H9 (cell line): ENCODE results near the gene CCNY. TPM values are rescaled to one million over a fixed set of nuclear protein-coding genes. Genes with fewer than 3 reads are reported as not detected.

Experiments
- DNase-seq: peaks from one replicate; pipeline ENCODE4 v3.0.0-alpha.2; 2017
- H2AFZ ChIP-seq: one replicate; pipeline ENCODE4 v1.6.1; 2013; ENCODE audit warnings: mild to moderate bottlenecking, low read length, control low read depth, moderate library complexity
- H2AK5ac ChIP-seq: 2 replicates; pipeline ENCODE4 v1.6.1; 2013; ENCODE audit warnings: low read length, control low read depth, mixed read lengths; ENCODE audit not compliant: insufficient read length
- H2BK120ac ChIP-seq: one replicate; pipeline ENCODE4 v1.6.1; 2013; ENCODE audit warnings: low read depth, mild to moderate bottlenecking, low read length, control low read depth, inconsistent platforms; ENCODE audit not compliant: poor library complexity, severe bottlenecking
- H2BK12ac ChIP-seq: 2 replicates; pipeline ENCODE4 v1.6.1; 2013; ENCODE audit warnings: low read length, control low read depth, mixed read lengths, low read depth; ENCODE audit not compliant: insufficient read length
- H2BK15ac ChIP-seq: 2 replicates; pipeline ENCODE4 v1.6.1; 2013; ENCODE audit warnings: low read depth, low read length, control low read depth
- H2BK20ac ChIP-seq: one replicate; pipeline ENCODE4 v1.6.1; 2013; ENCODE audit warnings: low read depth, mild to moderate bottlenecking, low read length, control low read depth, inconsistent platforms; ENCODE audit not compliant: poor library complexity, severe bottlenecking
- H2BK5ac ChIP-seq: 2 replicates; pipeline ENCODE4 v1.6.1; 2013; ENCODE audit warnings: low read length, control low read depth, mixed read lengths; ENCODE audit not compliant: insufficient read length
- H3K14ac ChIP-seq: 2 replicates; pipeline ENCODE4 v1.6.1; 2013; ENCODE audit warnings: low read length, control low read depth; ENCODE audit not compliant: insufficient read depth
- H3K18ac ChIP-seq: 2 replicates; pipeline ENCODE4 v1.6.1; 2013; ENCODE audit warnings: low read depth, mild to moderate bottlenecking, mixed read lengths, low read length, control low read depth; ENCODE audit not compliant: insufficient read length
- H3K23ac ChIP-seq: 2 replicates; pipeline ENCODE4 v1.6.1; 2013; ENCODE audit warnings: low read length, control low read depth, mixed read lengths, low read depth; ENCODE audit not compliant: insufficient read length
- H3K23me2 ChIP-seq: 2 replicates; pipeline ENCODE4 v1.6.1; 2013; ENCODE audit warnings: low read depth, mild to moderate bottlenecking, mixed read lengths, low read length, control low read depth; ENCODE audit not compliant: insufficient read length, poor library complexity, severe bottlenecking
- H3K27ac ChIP-seq: 2 replicates; pipeline ENCODE4 v1.5.1; 2013; ENCODE audit warnings: low read length, control low read depth, mixed read lengths, low read depth; ENCODE audit not compliant: insufficient read length
- H3K27me3 ChIP-seq: 2 replicates; pipeline ENCODE4 v1.6.1; 2013; ENCODE audit warnings: low read length, control low read depth, inconsistent platforms; ENCODE audit not compliant: insufficient read depth
- H3K4ac ChIP-seq: 2 replicates; pipeline ENCODE4 v1.6.1; 2013; ENCODE audit warnings: low read depth, mild to moderate bottlenecking, control low read depth, inconsistent platforms, low read length, moderate library complexity
- H3K4me1 ChIP-seq: 2 replicates; pipeline ENCODE4 v1.6.1; 2013; ENCODE audit warnings: low read length, control low read depth, inconsistent platforms; ENCODE audit not compliant: insufficient read depth
- H3K4me2 ChIP-seq: 2 replicates; pipeline ENCODE4 v1.6.1; 2013; ENCODE audit warnings: low read length, control low read depth, mixed read lengths; ENCODE audit not compliant: insufficient read length, insufficient read depth
- H3K56ac ChIP-seq: 2 replicates; pipeline ENCODE4 v1.6.1; 2013; ENCODE audit warnings: low read depth, mild to moderate bottlenecking, mixed read lengths, low read length, control low read depth; ENCODE audit not compliant: insufficient read length
- H3K79me1 ChIP-seq: 2 replicates; pipeline ENCODE4 v1.6.1; 2013; ENCODE audit warnings: low read depth, mild to moderate bottlenecking, moderate library complexity, low read length, control low read depth, inconsistent platforms; ENCODE audit not compliant: insufficient read depth, poor library complexity, severe bottlenecking
- H3K79me2 ChIP-seq: 2 replicates; pipeline ENCODE4 v1.6.1; 2013; ENCODE audit warnings: low read length, control low read depth, inconsistent platforms; ENCODE audit not compliant: insufficient read depth
- H3K9ac ChIP-seq: 2 replicates; pipeline ENCODE4 v1.6.1; 2013; ENCODE audit warnings: low read length, control low read depth, mixed read lengths; ENCODE audit not compliant: insufficient read length; ENCODE audit errors: extremely low read depth
- H3K9me3 ChIP-seq: one replicate; pipeline ENCODE4 v1.6.1; 2013; ENCODE audit warnings: low read depth, low read length, inconsistent platforms; ENCODE audit not compliant: control insufficient read depth
- H3T11ph ChIP-seq: one replicate; pipeline ENCODE4 v1.6.1; 2013; ENCODE audit warnings: mild to moderate bottlenecking, low read length, control low read depth, inconsistent platforms
- H4K20me1 ChIP-seq: one replicate; pipeline ENCODE4 v1.6.1; 2013; ENCODE audit not compliant: control insufficient read depth, insufficient read length, insufficient read depth
- H4K5ac ChIP-seq: 2 replicates; pipeline ENCODE4 v1.6.1; 2013; ENCODE audit warnings: low read depth, mild to moderate bottlenecking, mixed read lengths, low read length, control low read depth; ENCODE audit not compliant: insufficient read length
- H4K8ac ChIP-seq: replicated peaks from 2 replicates; pipeline ENCODE4 v1.6.1; 2013; ENCODE audit warnings: low read length, control low read depth, mixed read lengths, low read depth; ENCODE audit not compliant: insufficient read length
- H4K91ac ChIP-seq: 2 replicates; pipeline ENCODE4 v1.6.1; 2013; ENCODE audit warnings: low read depth, mild to moderate bottlenecking, moderate library complexity, mixed read lengths, low read length, control low read depth; ENCODE audit not compliant: insufficient read length
- H3K27ac Mint-ChIP-seq, 3 experiments: 2 replicates in 2 of 3; 3 replicates in 1 of 3; pipeline ENCODE4 v1.8.0; 2020 to 2021; ENCODE audit warnings: mixed read lengths in 3 of 3, mild to moderate bottlenecking in 1 of 3, moderate library complexity in 1 of 3
- H3K27me3 Mint-ChIP-seq: 2 replicates; pipeline ENCODE4 v1.8.0; 2021; ENCODE audit warnings: low read depth, mild to moderate bottlenecking, moderate library complexity, mixed read lengths
- H3K36me3 Mint-ChIP-seq, 3 experiments: 2 replicates in 2 of 3; 3 replicates in 1 of 3; pipeline ENCODE4 v1.8.0; 2020 to 2021; ENCODE audit warnings: low read depth in 3 of 3, mixed read lengths in 3 of 3; ENCODE audit not compliant: insufficient read depth in 1 of 3
- H3K4me1 Mint-ChIP-seq, 2 experiments: 2 replicates each; pipeline ENCODE4 v1.8.0; 2020; ENCODE audit warnings: mixed read lengths in 2 of 2
- H3K4me3 Mint-ChIP-seq, 2 experiments: 2 replicates in 1 of 2; 3 replicates in 1 of 2; pipeline ENCODE4 v1.8.0; 2020 to 2021; ENCODE audit warnings: mild to moderate bottlenecking in 2 of 2, mixed read lengths in 2 of 2, moderate library complexity in 1 of 2
- H3K9me3 Mint-ChIP-seq, 2 experiments: 2 replicates in 1 of 2; 3 replicates in 1 of 2; pipeline ENCODE4 v1.8.0; 2020; ENCODE audit warnings: mild to moderate bottlenecking in 2 of 2, mixed read lengths in 2 of 2, moderate library complexity in 1 of 2
- CTCF ChIP-seq: fragments of 200-600 bp; sonication (generic); conservative IDR thresholded peaks from 3 replicates; pipeline ENCODE4 v1.8.0; 2021; ENCODE audit warnings: antibody characterized with exemption, mild to moderate bottlenecking
- WGBS: extraction: QIAGEN DNeasy Blood & Tissue Kit; methylation state at CpG from one replicate; pipeline ENCODE4 v1.1.7; 2013; ENCODE audit warnings: missing lambda C conversion rate, low lambda C conversion rate, mixed read lengths; ENCODE audit not compliant: insufficient read length; ENCODE audit errors: extremely low coverage; 5-methylcytosine and 5-hydroxymethylcytosine counted together
- total RNA-seq: library from RNA; stranded (reverse); gene quantifications from 2 replicates; pipeline ENCODE4 v1.2.1, GENCODE V29; 2021

Gene CCNY
- total RNA-seq, 1 experiment from 2014 or later: 62.1 TPM

GRCh38 chr10:35448687-35449662, 112.7 kb downstream of the CCNY start:
- H2AK5ac ChIP-seq: no peak overlapping the region
- H2AFZ ChIP-seq: no peak overlapping the region
- no peak overlapping the region for H2BK20ac ChIP-seq
- no peak overlapping the region for H4K5ac ChIP-seq
- H3K27me3 ChIP-seq: no peaks in the 10 kb centered on the region
- H3K4ac ChIP-seq: no peak overlapping the region
- H3K36me3 Mint-ChIP-seq: peaks cover 10 to 16% (median 14%) of the 10 kb centered on the region in 3 experiments
- TF ChIP-seq CTCF: no peak
- H3K27me3 Mint-ChIP-seq: no peaks in the 10 kb centered on the region
- no peak overlapping the region for H3K4me2 ChIP-seq
- H3K9ac ChIP-seq: no peak overlapping the region
- peaks cover 8% of the 10 kb centered on the region; the same call in 1 of the 2 replicates for H3K79me2 ChIP-seq
- H4K20me1 ChIP-seq: no peaks in the 10 kb centered on the region
- H3K27ac ChIP-seq: no peak overlapping the region
- no peak overlapping the region for H2BK120ac ChIP-seq
- H3K23me2 ChIP-seq: no peaks in the 10 kb centered on the region
- no peak overlapping the region for H3K56ac ChIP-seq
- H3K14ac ChIP-seq: no peak overlapping the region
- peaks cover 7% of the 10 kb centered on the region for H3K79me1 ChIP-seq
- no CpG with 5 or more reads among the region's 11 CpGs for WGBS
- H3K18ac ChIP-seq: no peak overlapping the region
- H3K4me1 Mint-ChIP-seq: peaks cover 36 to 43% of the 10 kb centered on the region in 2 experiments
- no peak overlapping the region for H2BK15ac ChIP-seq
- H2BK5ac ChIP-seq: no peak overlapping the region
- no peaks in the 10 kb centered on the region for H3K9me3 ChIP-seq
- H3K23ac ChIP-seq: no peak overlapping the region
- no peak overlapping the region for H4K91ac ChIP-seq
- no peak overlapping the region for H3T11ph ChIP-seq
- H3K9me3 Mint-ChIP-seq: peaks cover 12 to 13% of the 10 kb centered on the region in 2 experiments; a peak in 4 of 5 replicates
- DNase-seq: no peak
- H3K4me1 ChIP-seq: peaks cover 7% of the 10 kb centered on the region; the same call in 1 of the 2 replicates
- no peak overlapping the region for H4K8ac ChIP-seq
- H3K27ac Mint-ChIP-seq: peak overlapping the region; percentile 19 to 57 (median 20); a peak in 4 of 7 replicates
- H3K4me3 Mint-ChIP-seq: no peak overlapping the region
- H2BK12ac ChIP-seq: no peak overlapping the region
